Esophagus (tissue), 2 donors: Measurements from ENCODE around the gene CHST11. TPM values are rescaled to one million over a fixed set of nuclear protein-coding genes. Genes with fewer than 3 reads are reported as not detected.
"Not testable (repeated sequence)": the region's sequence is repeated elsewhere in the genome, so short reads cannot be mapped to it uniquely, and the experiment has no call there.

Experiments
- H3K27ac ChIP-seq, 2 donors: one replicate each; pipeline ENCODE4 v1.5.1; 2013; ENCODE audit warnings: low read depth in 2 of 2, mild to moderate bottlenecking in 2 of 2, inconsistent platforms in 1 of 2, low read length in 1 of 2, moderate library complexity in 1 of 2
- H3K27me3 ChIP-seq, 2 donors: one replicate each; pipeline ENCODE4 v1.6.1; 2013; ENCODE audit warnings: low read length in 2 of 2, control low read depth in 1 of 2, mild to moderate bottlenecking in 1 of 2; ENCODE audit not compliant: insufficient read depth in 2 of 2, control insufficient read depth in 1 of 2
- H3K36me3 ChIP-seq, 2 donors: one replicate each; pipeline ENCODE4 v1.6.1; 2013; ENCODE audit warnings: low read length in 1 of 2; ENCODE audit not compliant: control insufficient read depth in 2 of 2, insufficient read depth in 2 of 2
- H3K4me1 ChIP-seq, 2 donors: one replicate each; pipeline ENCODE4 v1.6.1; 2013; ENCODE audit warnings: low read length in 1 of 2; ENCODE audit not compliant: control insufficient read depth in 2 of 2, insufficient read depth in 2 of 2
- H3K4me3 ChIP-seq, 2 donors: one replicate each; pipeline ENCODE4 v1.5.1; 2013; ENCODE audit warnings: low read length in 2 of 2, mild to moderate bottlenecking in 2 of 2, low read depth in 1 of 2, moderate library complexity in 1 of 2
- H3K9me3 ChIP-seq, 2 donors: one replicate each; pipeline ENCODE4 v1.6.1; 2013; ENCODE audit warnings: mild to moderate bottlenecking in 2 of 2, low read depth in 1 of 2, low read length in 1 of 2, moderate library complexity in 1 of 2; ENCODE audit not compliant: control insufficient read depth in 2 of 2, insufficient read depth in 1 of 2
- WGBS, 2 donors: extraction: QIAGEN DNeasy Blood & Tissue Kit; methylation state at CpG; one replicate each; pipeline ENCODE4 v1.1.7; 2013; 5-methylcytosine and 5-hydroxymethylcytosine counted together
- polyA plus RNA-seq, 2 donors: library from polyadenylated mRNA; stranded (reverse); fragments of 200-250 nt; gene quantifications; one replicate each; pipeline ENCODE4 v1.2.3, GENCODE V29; 2013
- donor health status: healthy with polysubstance abuse.
- donor health status: Bipolar disorder and iron deficiency.

Gene CHST11
- polyA plus RNA-seq, 2 donors = 0.53 to 1.4 TPM

GRCh38 chr12:104555648-104556047 lies 98.9 kb downstream of the CHST11 start:
- H3K9me3 ChIP-seq = no peaks in the 10 kb centered on the region
- 40 to 46% methylated on average over 6 of the region's 6 CpGs for WGBS, 2 donors
- no peak overlapping the region for H3K4me3 ChIP-seq
- no peaks in the 10 kb centered on the region for H3K4me1 ChIP-seq
- no peaks in the 10 kb centered on the region for H3K27me3 ChIP-seq
- no peaks in the 10 kb centered on the region for H3K36me3 ChIP-seq
- no peak overlapping the region for H3K27ac ChIP-seq

- Histone ChIP-seq H3K36me3 (no peaks in the 10 kb centered on the region), H3K4me1 (no peaks in the 10 kb centered on the region), H3K27me3 (no peaks in the 10 kb centered on the region), H3K27ac (no peak overlapping the region), H3K9me3 (no peaks in the 10 kb centered on the region), H3K4me3 (no peak overlapping the region)
- WGBS, 2 donors = 92 to 95% methylated on average over 13 of the region's 13 CpGs
These were observed 100.9 kb downstream of the CHST11 start for GRCh38 chr12:104557488-104558195.

- H3K36me3 ChIP-seq = no peaks in the 10 kb centered on the region
- no peaks in the 10 kb centered on the region for H3K9me3 ChIP-seq
- H3K27me3 ChIP-seq = no peaks in the 10 kb centered on the region
- peaks cover 0 to 2% of the 10 kb centered on the region in 2 donors for H3K4me1 ChIP-seq
- H3K27ac ChIP-seq = no peak overlapping the region
- WGBS, 2 donors = 93 to 95% methylated on average over 5 of the region's 5 CpGs
- H3K4me3 ChIP-seq = no peak overlapping the region
These were observed 104.1 kb downstream of the CHST11 start for GRCh38 chr12:104560881-104561280.

GRCh38 chr12:104562763-104563162 lies 106.0 kb downstream of the CHST11 start:
- H3K27me3 ChIP-seq = no peaks in the 10 kb centered on the region
- H3K27ac ChIP-seq = no peak overlapping the region
- no peaks in the 10 kb centered on the region for H3K36me3 ChIP-seq
- no peak overlapping the region for H3K4me3 ChIP-seq
- H3K4me1 ChIP-seq = peaks cover 0 to 2% of the 10 kb centered on the region in 2 donors
- WGBS, 2 donors = 92 to 95% methylated on average over 4 of the region's 4 CpGs
- no peaks in the 10 kb centered on the region for H3K9me3 ChIP-seq

GRCh38 chr12:104564662-104565061 lies 107.9 kb downstream of the CHST11 start:
- H3K27me3 ChIP-seq, H3K4me3 ChIP-seq, H3K27ac ChIP-seq, H3K36me3 ChIP-seq, H3K9me3 ChIP-seq, H3K4me1 ChIP-seq: not testable (repeated sequence)
- WGBS, 2 donors = 82 to 96% methylated on average over 3 of the region's 3 CpGs

GRCh38 chr12:104565606-104566243 lies 109.0 kb downstream of the CHST11 start:
- no peak overlapping the region for H3K27ac ChIP-seq
- no peaks in the 10 kb centered on the region for H3K36me3 ChIP-seq
- peaks cover 0 to 2% of the 10 kb centered on the region in 2 donors for H3K4me1 ChIP-seq
- no peaks in the 10 kb centered on the region for H3K9me3 ChIP-seq
- no peak overlapping the region for H3K4me3 ChIP-seq
- WGBS, 2 donors = 88 to 91% methylated on average over 8 of the region's 8 CpGs
- no peaks in the 10 kb centered on the region for H3K27me3 ChIP-seq

GRCh38 chr12:104566244-104566993 lies 109.7 kb downstream of the CHST11 start:
- H3K27ac ChIP-seq = no peak overlapping the region
- 84 to 94% methylated on average over 6 of the region's 6 CpGs for WGBS, 2 donors
- H3K4me3 ChIP-seq = no peak overlapping the region
- no peaks in the 10 kb centered on the region for H3K27me3 ChIP-seq
- H3K4me1 ChIP-seq = peaks cover 0 to 2% of the 10 kb centered on the region in 2 donors
- H3K9me3 ChIP-seq = no peaks in the 10 kb centered on the region
- no peaks in the 10 kb centered on the region for H3K36me3 ChIP-seq

- Histone ChIP-seq H3K36me3 (no peaks in the 10 kb centered on the region), H3K9me3 (no peaks in the 10 kb centered on the region), H3K27me3 (no peaks in the 10 kb centered on the region), H3K4me1 (peaks cover 0 to 2% of the 10 kb centered on the region in 2 donors), H3K27ac (no peak overlapping the region), H3K4me3 (no peak overlapping the region)
- WGBS, 2 donors = 80 to 83% methylated on average over 5 of the region's 5 CpGs
These were observed 111.2 kb downstream of the CHST11 start for GRCh38 chr12:104567832-104568486.

- no peak overlapping the region for H3K27ac ChIP-seq
- H3K4me3 ChIP-seq = no peak overlapping the region
- no peaks in the 10 kb centered on the region for H3K36me3 ChIP-seq
- WGBS, 2 donors = 93 to 96% methylated on average over 1 of the region's 1 CpG
- no peaks in the 10 kb centered on the region for H3K27me3 ChIP-seq
- H3K4me1 ChIP-seq = peaks cover 0 to 2% of the 10 kb centered on the region in 2 donors
- H3K9me3 ChIP-seq = no peaks in the 10 kb centered on the region
These were observed 111.7 kb downstream of the CHST11 start for GRCh38 chr12:104568487-104568868.
